Measurements from ENCODE around the gene TGM6. TPM values are rescaled to one million over a fixed set of nuclear protein-coding genes. Genes with fewer than 3 reads are reported as not detected.

Gene TGM6
- polyA plus RNA-seq, 1 experiment: not detected

DNA sequence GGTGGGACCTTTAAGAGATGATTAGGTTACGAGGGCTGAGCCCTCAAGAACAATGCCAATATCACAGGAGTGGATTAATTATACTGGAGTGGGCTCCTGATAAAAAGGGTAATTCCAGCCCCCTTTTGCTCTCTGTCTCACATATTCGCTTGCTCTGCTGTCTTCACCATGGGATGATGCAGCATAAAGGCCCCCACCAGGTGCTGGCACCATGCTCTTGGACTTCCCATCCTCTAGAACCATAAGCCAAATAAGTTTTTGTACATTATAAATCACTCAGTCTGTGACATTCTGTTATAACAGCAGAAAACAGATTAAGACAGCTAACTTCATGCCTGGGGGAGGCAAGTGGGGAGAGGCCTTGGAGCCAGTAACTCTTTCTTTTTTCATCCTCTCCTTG is 99.7 kb downstream of the TGM6 start:
- no peak for DNase-seq (ENCODE audit: low read depth, low spot score)
- Histone ChIP-seq H3K9me3 (ENCODE audit: control insufficient read depth, insufficient read depth, low read length) (no peaks in the 10 kb centered on the region; the same call in 1 of the 2 replicates), H3K27me3 (ENCODE audit: control insufficient read depth, insufficient read depth, low read length) (no peaks in the 10 kb centered on the region), H3K4me3 (ENCODE audit: low read depth, low read length) (no peak overlapping the region), H3K27ac (ENCODE audit: low read depth, low read length) (no peak overlapping the region)
- CTCF ChIA-PET: interaction anchor here (3.4 kb wide), 1 partner anchor 42 kb away, joined by 17 read pairs; no protein-coding TSS in a partner anchor
- TF ChIP-seq, protein P1, sequence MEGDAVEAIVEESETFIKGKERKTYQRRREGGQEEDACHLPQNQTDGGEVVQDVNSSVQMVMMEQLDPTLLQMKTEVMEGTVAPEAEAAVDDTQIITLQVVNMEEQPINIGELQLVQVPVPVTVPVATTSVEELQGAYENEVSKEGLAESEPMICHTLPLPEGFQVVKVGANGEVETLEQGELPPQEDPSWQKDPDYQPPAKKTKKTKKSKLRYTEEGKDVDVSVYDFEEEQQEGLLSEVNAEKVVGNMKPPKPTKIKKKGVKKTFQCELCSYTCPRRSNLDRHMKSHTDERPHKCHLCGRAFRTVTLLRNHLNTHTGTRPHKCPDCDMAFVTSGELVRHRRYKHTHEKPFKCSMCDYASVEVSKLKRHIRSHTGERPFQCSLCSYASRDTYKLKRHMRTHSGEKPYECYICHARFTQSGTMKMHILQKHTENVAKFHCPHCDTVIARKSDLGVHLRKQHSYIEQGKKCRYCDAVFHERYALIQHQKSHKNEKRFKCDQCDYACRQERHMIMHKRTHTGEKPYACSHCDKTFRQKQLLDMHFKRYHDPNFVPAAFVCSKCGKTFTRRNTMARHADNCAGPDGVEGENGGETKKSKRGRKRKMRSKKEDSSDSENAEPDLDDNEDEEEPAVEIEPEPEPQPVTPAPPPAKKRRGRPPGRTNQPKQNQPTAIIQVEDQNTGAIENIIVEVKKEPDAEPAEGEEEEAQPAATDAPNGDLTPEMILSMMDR (IDR thresholded peaks at IDR 0.05; ENCODE audit: low read depth, low read length): no peak
- POLR2A ChIA-PET: no interaction called here

Small RNA genes within 50 kb of the gene (small RNA-seq; reads per million reads assigned to genes)
- not detected for gene RF00019 (ENCODE audit: insufficient read length, low read depth)

Other genes with a start within 250 kb of the TGM6 start
- gene TGM3, start 84.9 kb upstream of the TGM6 start, polyA plus RNA-seq (2011; rRNA removed): not detected in 2 replicates
- 137 and 142 TPM in 2 replicates for gene SNRPB, start 89.9 kb downstream of the TGM6 start, polyA plus RNA-seq (2011; rRNA removed)
- 10.8 and 11.4 TPM in 2 replicates for gene ZNF343, start 128.0 kb downstream of the TGM6 start, polyA plus RNA-seq (2011; rRNA removed)
- gene TMC2, start 155.7 kb downstream of the TGM6 start, polyA plus RNA-seq (2011; rRNA removed): not detected in 2 replicates

All from AG04450 (cell line).